Amniotic stem cell (primary cell): ENCODE results near the gene PMEL.
"Not testable (repeated sequence)": the region's sequence is repeated elsewhere in the genome, so short reads cannot be mapped to it uniquely, and the experiment has no call there.

Experiments used
- DNase-seq: peaks from one replicate; lab custom pipeline; 2025; lab: John Stamatoyannopoulos, UW

PMEL gene

GRCh38 chr12:55965941-55966407 lies at the start of gene PMEL:
PMEL (minus strand) TSS chr12:55966042; CDS start chr12:55966011, 31 bp downstream.
- DNase-seq, result peak; percentile 1

GRCh38 chr12:56014205-56014604 lies 48.4 kb upstream of the PMEL start:
- DNase-seq, result no peak

GRCh38 chr12:56013482-56013881 lies 47.6 kb upstream of the PMEL start:
- DNase-seq, result no peak

GRCh38 chr12:56011509-56012090 lies 45.8 kb upstream of the PMEL start:
- no peak for DNase-seq

GRCh38 chr12:56010111-56010570 lies 44.3 kb upstream of the PMEL start:
- DNase-seq, result no peak

GRCh38 chr12:56007564-56008559 lies 42.0 kb upstream of the PMEL start:
- no peak for DNase-seq

- no peak for DNase-seq
These were observed 38.4 kb upstream of the PMEL start for GRCh38 chr12:56004211-56004610.

GRCh38 chr12:56003376-56003775 lies 37.5 kb upstream of the PMEL start:
- DNase-seq, result not testable (repeated sequence)

GRCh38 chr12:56001487-56002100 lies 35.8 kb upstream of the PMEL start:
- DNase-seq, result no peak

- DNase-seq, result not testable (repeated sequence)
These were observed 34.2 kb upstream of the PMEL start for GRCh38 chr12:55999999-56000540.

GRCh38 chr12:55999522-55999921 lies 33.7 kb upstream of the PMEL start:
- DNase-seq, result not testable (repeated sequence)

- no peak for DNase-seq
These were observed 31.7 kb upstream of the PMEL start for GRCh38 chr12:55997535-55997859.

GRCh38 chr12:55996715-55997534 lies 31.1 kb upstream of the PMEL start, which contains the start of gene SUOX:
SUOX (plus strand) TSS chr12:55997276; CDS start chr12:56002222, 4,946 bp downstream.
- peak; percentile 92 for DNase-seq

- peak; percentile 20 for DNase-seq
These were observed 30.4 kb upstream of the PMEL start for GRCh38 chr12:55996201-55996714.

GRCh38 chr12:55995366-55995765 lies 29.5 kb upstream of the PMEL start:
- DNase-seq, result no peak

- no peak for DNase-seq
These were observed 27.5 kb upstream of the PMEL start for GRCh38 chr12:55993230-55993853.

- DNase-seq, result no peak
These were observed 25.3 kb upstream of the PMEL start for GRCh38 chr12:55991110-55991509.

GRCh38 chr12:55985976-55986375 lies 20.1 kb upstream of the PMEL start:
- DNase-seq, result not testable (repeated sequence)

- DNase-seq, result no peak
These were observed 19.5 kb upstream of the PMEL start for GRCh38 chr12:55985341-55985740.

GRCh38 chr12:55984861-55985260 lies 19.0 kb upstream of the PMEL start:
- DNase-seq, result no peak
